OCI-LY1 (cell line): Measurements from ENCODE around the gene DPP6.

Experiments
- CTCF ChIP-seq: fragments of 200-600 bp; sonication (generic), shearing (Covaris generic); IDR thresholded peaks from 2 replicates; pipeline ENCODE4 v1.5.1; 2017; ENCODE audit warnings: mild to moderate bottlenecking, antibody characterized with exemption, low read length, moderate library complexity, mixed read lengths
- EZH2 ChIP-seq: fragments of 200-600 bp; sonication (generic), shearing (Covaris generic); IDR thresholded peaks from 2 replicates; pipeline ENCODE4 v1.8.0; 2017; ENCODE audit warnings: borderline replicate concordance, mixed run types, mild to moderate bottlenecking, antibody characterized with exemption, low read length, moderate library complexity, mixed read lengths

DNA sequence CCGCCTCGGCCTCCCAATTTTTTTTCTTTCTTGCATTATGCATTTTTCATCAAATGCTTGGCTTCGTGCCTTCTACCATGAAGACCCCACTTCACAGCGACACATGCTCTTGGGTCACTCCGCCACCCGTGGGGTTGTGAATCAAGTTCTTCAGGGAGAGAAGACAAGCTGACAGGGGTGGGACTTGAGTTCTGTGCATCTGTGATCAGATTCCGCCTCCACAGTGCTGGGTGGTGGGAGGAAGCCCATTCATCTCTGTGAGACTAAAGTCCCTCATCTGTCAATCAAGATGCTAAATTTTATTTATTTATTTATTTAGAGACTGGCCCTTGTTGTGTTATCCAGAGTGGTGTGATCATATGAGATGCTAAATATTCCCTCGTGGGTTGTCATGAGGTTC lies 333.0 kb downstream of the DPP6 start:
- TF ChIP-seq CTCF (no peak), EZH2 (no peak)
